BJ (cell line): ENCODE data around the gene SUSD6. TPM values are rescaled to one million over a fixed set of nuclear protein-coding genes. Genes with fewer than 3 reads are reported as not detected.

Experiments used
- CTCF ChIA-PET: fragments of 350-600 bp; formaldehyde crosslinking; extraction: SDS; loops from one replicate; lab custom pipeline; 2021; ENCODE audit warnings: antibody characterized with exemption, inconsistent platforms; lab: Yijun Ruan, JAX
- POLR2A ChIA-PET: fragments of 300-600 bp; sonication (Branson Sonifier 250); formaldehyde crosslinking; extraction: SDS; loops from one replicate; lab custom pipeline; 2021; ENCODE audit warnings: antibody characterized with exemption; lab: Charles Lee
- DNase-seq: peaks from one replicate; pipeline ENCODE4 v3.0.0-alpha.2; 2011; ENCODE audit warnings: low read depth
- H3K27me3 ChIP-seq: 2 replicates; pipeline ENCODE4 v1.6.0; 2011; ENCODE audit warnings: low read length; ENCODE audit not compliant: control insufficient read depth, insufficient read depth
- H3K36me3 ChIP-seq: 2 replicates; pipeline ENCODE4 v1.5.1; 2011; ENCODE audit warnings: low read length; ENCODE audit not compliant: control insufficient read depth, insufficient read depth
- H3K4me3 ChIP-seq: 2 replicates; pipeline ENCODE4 v1.5.1; 2011; ENCODE audit warnings: low read depth, mild to moderate bottlenecking, control low read depth, low read length
- CTCF ChIP-seq: IDR thresholded peaks from 2 replicates; pipeline ENCODE4 v1.5.1; 2011; ENCODE audit warnings: low read depth, mild to moderate bottlenecking, control low read depth, inconsistent platforms, low read length, moderate library complexity; ENCODE audit not compliant: insufficient read depth
- polyA plus RNA-seq: library from polyadenylated mRNA; depleted of rRNA; stranded (reverse); fragments of >200 nt; gene quantifications from 2 replicates; pipeline ENCODE4 v1.2.3, GENCODE V29; 2011

SUSD6 gene
- polyA plus RNA-seq, 1 experiment: 20.3 TPM

- Histone ChIP-seq H3K4me3 (no peak overlapping the region), H3K36me3 (no peaks in the 10 kb centered on the region), H3K27me3 (peaks cover 2% of the 10 kb centered on the region; the same call in 1 of the 2 replicates)
- CTCF ChIA-PET: interaction anchor here (1.0 to 1.4 kb wide), 2 partner anchors 17 to 23 kb away, joined by 3 to 6 read pairs; partner anchors contain the start of gene SRSF5
- POLR2A ChIA-PET: no interaction called here
- DNase-seq: no peak
- no peak for TF ChIP-seq CTCF
Observed at GRCh38 chr14:69749956-69750355, 138.6 kb downstream of the SUSD6 start.

DNA sequence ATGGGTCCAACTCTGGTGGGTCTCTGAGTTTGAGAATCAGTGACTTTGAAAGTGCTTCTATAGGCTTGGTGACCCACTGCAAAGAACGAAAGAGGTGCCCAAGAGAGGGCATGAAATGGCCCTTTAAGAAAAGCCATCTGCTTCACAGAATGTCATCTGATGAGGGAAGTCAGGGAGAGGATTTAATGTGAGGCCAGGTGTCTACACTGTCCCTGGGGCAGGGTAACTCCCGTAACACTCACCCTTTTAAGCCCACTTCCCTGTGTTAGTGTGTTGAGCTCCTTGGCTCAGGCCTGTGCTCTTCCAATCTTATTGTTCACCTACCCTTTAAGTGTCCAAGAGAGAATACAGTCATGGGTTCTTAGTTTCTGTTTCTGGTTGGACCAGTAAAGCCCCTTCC is 139.1 kb downstream of the SUSD6 start:
- TF ChIP-seq CTCF: no peak
- Histone ChIP-seq H3K36me3 (no peaks in the 10 kb centered on the region), H3K4me3 (no peak overlapping the region), H3K27me3 (peaks cover 2% of the 10 kb centered on the region; the same call in 1 of the 2 replicates)
- no peak for DNase-seq
- ChIA-PET CTCF (interaction anchor here (0.6 to 1.4 kb wide), 3 partner anchors 16 to 25 kb away, joined by 3 to 6 read pairs (median 3); partner anchors contain the start of gene SRSF5), POLR2A (interaction anchor here (0.5 kb wide), 1 partner anchor 152 kb away, joined by 7 read pairs; no protein-coding TSS in a partner anchor)

DNA sequence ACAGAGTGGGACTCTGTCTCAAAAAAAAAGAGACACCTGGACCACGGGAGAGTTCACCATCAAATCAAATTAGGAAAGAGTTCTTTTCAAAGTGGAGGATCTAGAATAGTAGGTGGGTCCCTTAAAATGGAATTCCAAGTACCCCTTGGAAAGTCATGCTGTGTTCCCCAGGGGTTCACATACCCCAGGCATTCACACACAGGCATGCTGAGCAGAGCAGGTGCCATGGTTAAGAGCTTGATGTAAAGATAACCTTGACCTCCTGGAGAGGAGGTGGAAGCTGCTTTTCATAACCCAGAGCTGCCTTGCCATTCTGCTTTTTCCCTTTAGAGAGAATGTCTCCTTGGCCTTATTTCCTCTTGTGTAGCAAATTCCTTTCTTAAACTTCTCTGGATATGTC is 141.4 kb downstream of the SUSD6 start:
- TF ChIP-seq CTCF: no peak
- H3K4me3 ChIP-seq: no peak overlapping the region
- ChIA-PET CTCF (interaction anchor here (0.8 to 2.4 kb wide), 2 partner anchors 15 to 26 kb away, joined by 3 to 7 read pairs; no protein-coding TSS in a partner anchor), POLR2A (no interaction called here)
- no peaks in the 10 kb centered on the region for H3K36me3 ChIP-seq
- H3K27me3 ChIP-seq: peaks cover 2% of the 10 kb centered on the region; the same call in 1 of the 2 replicates
- no peak for DNase-seq

DNA sequence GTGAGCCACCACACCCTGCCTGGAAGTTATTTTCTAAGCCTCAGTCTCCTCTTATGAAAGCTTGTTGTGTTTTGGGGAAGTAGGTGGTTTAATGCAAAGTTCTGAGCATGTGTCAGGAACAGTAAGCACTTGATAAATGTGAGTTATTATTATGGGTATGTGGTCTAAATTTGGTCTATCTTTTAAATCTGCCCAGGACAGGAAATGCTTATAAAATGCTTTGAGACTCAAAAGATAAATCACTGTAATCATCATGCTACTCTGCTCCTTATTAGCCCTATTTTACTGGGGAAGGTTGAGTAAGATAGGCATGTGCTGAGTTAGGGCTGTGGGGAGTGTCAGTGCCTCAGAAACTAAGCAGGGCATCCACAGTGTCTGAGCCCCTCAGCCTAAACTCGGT is 142.5 kb downstream of the SUSD6 start:
- peaks cover 2% of the 10 kb centered on the region; the same call in 1 of the 2 replicates for H3K27me3 ChIP-seq
- H3K36me3 ChIP-seq: no peaks in the 10 kb centered on the region
- no peak for DNase-seq
- ChIA-PET CTCF (interaction anchor here (2.4 kb wide), 1 partner anchor 27 kb away, joined by 7 read pairs; no protein-coding TSS in a partner anchor), POLR2A (no interaction called here)
- no peak overlapping the region for H3K4me3 ChIP-seq
- no peak for TF ChIP-seq CTCF

DNA sequence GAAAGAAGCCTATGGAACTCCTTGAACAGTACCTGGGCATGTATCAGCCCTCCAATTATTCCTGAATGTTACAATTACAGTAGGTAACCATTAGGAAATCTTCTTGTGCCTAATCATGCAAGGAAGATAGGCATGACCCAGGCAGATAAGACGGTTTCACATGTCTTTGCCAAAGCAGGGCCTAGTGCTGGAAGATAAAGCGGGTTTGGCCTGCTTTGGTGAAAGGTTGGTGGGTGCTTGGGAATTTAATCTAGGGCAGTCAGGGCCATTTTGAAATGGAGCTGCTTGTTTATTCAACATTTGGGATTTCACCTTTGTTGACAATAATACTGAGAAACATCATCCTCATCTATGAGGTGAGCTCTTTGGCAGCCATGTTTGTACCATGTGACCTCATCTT is 143.1 kb downstream of the SUSD6 start:
- no peak for DNase-seq
- ChIA-PET CTCF (no interaction called here), POLR2A (no interaction called here)
- Histone ChIP-seq H3K4me3 (no peak overlapping the region), H3K36me3 (no peaks in the 10 kb centered on the region), H3K27me3 (peaks cover 2% of the 10 kb centered on the region; the same call in 1 of the 2 replicates)
- no peak for TF ChIP-seq CTCF
